Endothelial cell of umbilical vein (primary cell): ENCODE results near the gene ST6GALNAC3.

Experiments used
- CTCF ChIP-seq, 2 donors: IDR thresholded peaks; 1 replicate in 1 of 2; 2 replicates in 1 of 2; pipeline ENCODE4 v1.5.1; 2011; ENCODE audit warnings: low read length in 2 of 2, mild to moderate bottlenecking in 2 of 2, moderate library complexity in 2 of 2, control low read depth in 1 of 2, inconsistent platforms in 1 of 2, low read depth in 1 of 2; ENCODE audit not compliant: insufficient read depth in 1 of 2; ENCODE audit errors: extremely low read depth in 1 of 2
- EZH2 ChIP-seq: IDR thresholded peaks from 2 replicates; pipeline ENCODE4 v1.6.1; 2012; ENCODE audit warnings: borderline replicate concordance, low read depth, mild to moderate bottlenecking, moderate library complexity, low read length, inconsistent platforms; ENCODE audit not compliant: severe bottlenecking
- GATA2 ChIP-seq: IDR thresholded peaks from 2 replicates; pipeline ENCODE4 v1.7.0; 2011; ENCODE audit warnings: low read depth, mild to moderate bottlenecking, moderate library complexity, mixed read lengths, low read length; ENCODE audit not compliant: insufficient read length, insufficient read depth
- MYC ChIP-seq: IDR thresholded peaks from one replicate; pipeline ENCODE4 v1.6.1; 2011; ENCODE audit warnings: mild to moderate bottlenecking, low read depth, low read length
- POLR2A ChIP-seq: IDR thresholded peaks from 2 replicates; pipeline ENCODE4 v1.6.1; 2012; ENCODE audit warnings: low read depth, mild to moderate bottlenecking, control low read depth, low read length
- TF ChIP-seq, protein P1 (sequence below): IDR thresholded peaks from 2 replicates; pipeline ENCODE4 v1.6.1; 2011; ENCODE audit not compliant: insufficient read depth, insufficient read length

- TF ChIP-seq CTCF (IDR thresholded peaks at IDR 0.05; ENCODE audit: extremely low read depth in 1 of 2, insufficient read depth in 1 of 2, low read depth in 1 of 2, low read length in 2 of 2) (no peak), EZH2 (no peak), GATA2 (no peak), POLR2A (no peak), MYC (no peak)
- TF ChIP-seq, protein P1, sequence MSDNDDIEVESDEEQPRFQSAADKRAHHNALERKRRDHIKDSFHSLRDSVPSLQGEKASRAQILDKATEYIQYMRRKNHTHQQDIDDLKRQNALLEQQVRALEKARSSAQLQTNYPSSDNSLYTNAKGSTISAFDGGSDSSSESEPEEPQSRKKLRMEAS: no peak
These were observed 213.4 kb downstream of the ST6GALNAC3 start for GRCh38 chr1:76287917-76288316.
